ENCODE data around the gene AKT3.

- TF ChIP-seq CTCF (conservative IDR thresholded peaks at IDR 0.05 in 1 of 2, IDR thresholded peaks at IDR 0.05 in 1 of 2; ENCODE audit: low read depth in 1 of 2, low read length in 2 of 2) = no peak
- TF ChIP-seq EZH2 (IDR thresholded peaks at IDR 0.05; ENCODE audit: low read length, missing control alignments) = no peak
These were observed 398.0 kb downstream of the AKT3 start for GRCh38 chr1:243452092-243452491.

Data from fibroblast of lung (primary cell).